HG02759 (cell line): ENCODE measurements around the gene CLEC4M.
"Not testable (repeated sequence)": the region's sequence is repeated elsewhere in the genome, so short reads cannot be mapped to it uniquely, and the experiment has no call there.

Experiments used
- ATAC-seq: cut with Tn5 transposase; IDR thresholded peaks from one replicate; pipeline ENCODE4 v1.9.1; 2021; ENCODE audit warnings: mild to moderate bottlenecking, moderate library complexity; ENCODE audit not compliant: unreplicated experiment

Gene CLEC4M

DNA sequence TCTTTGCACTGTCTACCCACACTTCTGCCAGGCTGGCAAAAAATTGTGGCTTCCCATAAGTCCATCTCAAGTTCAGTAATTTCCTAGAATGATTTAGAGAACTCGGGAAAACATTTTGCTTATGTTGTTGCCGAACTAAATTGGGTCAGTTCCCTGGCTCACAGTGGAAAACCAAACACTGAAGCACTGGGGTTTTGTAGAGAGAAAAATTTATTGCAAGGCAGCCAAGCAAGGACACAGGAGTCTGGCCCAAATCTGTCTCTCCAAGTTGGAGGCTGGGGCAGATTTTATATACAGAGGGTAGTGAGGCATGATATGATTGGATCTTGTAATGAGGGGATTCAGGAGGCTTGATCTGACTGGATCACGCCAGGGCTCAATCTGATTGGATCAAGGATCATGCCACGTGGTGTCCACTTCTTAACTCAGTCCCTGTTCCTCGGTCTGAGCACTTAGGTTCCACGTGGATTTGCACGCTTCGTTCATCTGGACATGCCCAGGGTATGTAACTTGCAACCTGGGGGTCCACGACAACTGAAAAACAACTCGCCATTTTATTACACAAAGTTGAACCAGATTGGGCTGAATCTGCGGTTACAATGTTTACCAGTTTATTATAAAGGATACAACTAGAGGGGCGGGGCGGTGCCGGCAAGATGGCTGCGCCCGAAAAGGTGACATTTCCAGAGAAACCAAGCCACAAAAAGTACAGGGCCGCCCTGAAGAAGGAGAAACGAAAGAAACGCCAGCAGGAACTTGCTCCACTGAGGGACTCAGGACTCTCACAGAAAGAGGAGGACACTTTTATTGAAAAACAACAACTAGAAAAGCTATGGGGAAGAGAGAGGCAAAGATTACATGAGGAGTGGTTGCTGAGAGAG lies 23.0 kb upstream of the CLEC4M start:
- ATAC-seq = no peak

DNA sequence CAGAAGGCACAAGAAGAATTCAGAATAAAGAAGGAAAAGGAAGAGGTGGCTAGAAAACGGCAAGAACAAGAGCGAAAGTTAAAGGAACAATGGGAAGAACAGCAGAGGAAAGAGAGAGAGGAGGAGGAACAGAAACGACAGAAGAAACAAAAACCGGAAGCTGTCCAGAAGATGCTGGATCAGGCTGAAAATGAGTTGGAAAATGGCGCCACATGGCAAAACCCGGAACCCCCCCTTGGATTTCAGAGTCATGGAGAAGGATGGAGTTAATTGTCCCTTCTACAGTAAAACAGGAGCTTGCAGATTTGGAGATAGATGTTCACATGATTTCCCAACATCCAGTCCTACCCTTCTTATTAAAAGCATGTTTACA lies 22.4 kb upstream of the CLEC4M start:
- no peak for ATAC-seq

DNA sequence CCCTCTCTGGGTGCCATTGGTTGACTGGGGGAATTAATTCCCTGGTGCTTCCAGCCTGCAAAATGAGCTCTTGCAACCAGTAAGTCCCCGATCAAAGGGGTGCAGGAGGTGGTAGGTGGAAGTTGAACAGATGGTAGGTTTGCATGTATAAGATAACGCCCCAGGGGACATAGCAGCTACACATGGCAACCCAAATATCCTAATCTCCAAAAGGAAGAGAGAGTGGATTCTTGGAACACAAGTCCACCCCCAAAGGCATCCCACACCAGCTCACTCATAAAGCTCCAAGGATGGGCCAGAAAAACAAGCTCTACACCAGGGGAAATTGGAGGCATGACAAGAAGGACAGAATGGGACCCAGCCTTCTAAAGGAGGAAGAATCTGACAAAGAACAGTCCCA lies 20.5 kb upstream of the CLEC4M start:
- no peak for ATAC-seq

GRCh38 chr19:7742991-7743390 lies 20.1 kb upstream of the CLEC4M start:
- ATAC-seq = no peak

DNA sequence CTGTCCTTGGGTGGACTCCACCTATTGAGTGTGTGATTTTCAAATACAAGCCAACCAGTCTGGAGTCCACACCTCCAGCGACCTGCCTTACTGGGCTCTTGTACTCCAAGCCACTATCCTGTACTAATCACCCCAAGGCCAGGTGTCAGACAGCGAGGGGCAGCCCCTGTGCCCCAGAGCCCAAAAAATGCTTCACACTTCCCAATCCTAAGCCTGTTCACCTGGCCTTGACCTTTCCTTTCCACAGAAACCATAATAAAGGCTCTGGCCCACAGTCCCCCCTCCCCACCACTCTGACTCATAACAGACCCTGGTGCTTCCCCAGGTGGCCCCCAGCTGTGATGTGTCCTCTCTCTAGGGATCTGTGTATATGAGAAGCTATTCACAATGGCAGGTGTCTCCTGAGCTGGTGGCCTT lies 19.6 kb upstream of the CLEC4M start:
- peak; percentile 82 for ATAC-seq

- no peak for ATAC-seq
Observed at GRCh38 chr19:7744199-7744786, 18.8 kb upstream of the CLEC4M start.

- ATAC-seq = no peak
Observed at GRCh38 chr19:7744871-7745650, 18.0 kb upstream of the CLEC4M start.

GRCh38 chr19:7746306-7746705 lies 16.7 kb upstream of the CLEC4M start:
- ATAC-seq = not testable (repeated sequence)

GRCh38 chr19:7746903-7747884 lies 15.8 kb upstream of the CLEC4M start, which contains the start of gene CD209:
Gene CD209 (minus strand): TSS chr19:7747534. CDS start chr19:7747511, 23 bp downstream.
- ATAC-seq = no peak

DNA sequence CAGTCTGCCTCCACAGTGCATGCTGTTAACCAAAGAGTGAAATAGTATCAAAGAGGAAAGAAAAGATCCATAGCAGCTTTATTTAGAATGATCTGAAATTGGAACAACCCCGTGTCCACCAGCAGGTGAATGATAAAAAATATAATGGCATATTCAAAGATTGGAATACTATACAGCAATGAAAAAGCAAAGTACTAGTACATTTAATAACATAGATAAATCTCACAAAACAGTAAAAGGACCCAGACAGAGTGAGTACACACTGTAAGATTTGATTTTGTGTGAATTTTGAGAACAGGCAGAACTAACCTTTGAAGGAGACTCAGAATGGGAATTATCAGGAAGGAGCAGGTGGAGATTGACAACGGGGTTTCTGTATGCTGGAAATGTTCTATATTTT lies 14.9 kb upstream of the CLEC4M start:
- ATAC-seq = no peak

GRCh38 chr19:7748756-7749155 lies 14.3 kb upstream of the CLEC4M start:
- ATAC-seq = no peak

GRCh38 chr19:7751157-7751783 lies 11.8 kb upstream of the CLEC4M start:
- ATAC-seq = no peak

GRCh38 chr19:7756258-7756657 lies 6.8 kb upstream of the CLEC4M start:
- no peak for ATAC-seq

DNA sequence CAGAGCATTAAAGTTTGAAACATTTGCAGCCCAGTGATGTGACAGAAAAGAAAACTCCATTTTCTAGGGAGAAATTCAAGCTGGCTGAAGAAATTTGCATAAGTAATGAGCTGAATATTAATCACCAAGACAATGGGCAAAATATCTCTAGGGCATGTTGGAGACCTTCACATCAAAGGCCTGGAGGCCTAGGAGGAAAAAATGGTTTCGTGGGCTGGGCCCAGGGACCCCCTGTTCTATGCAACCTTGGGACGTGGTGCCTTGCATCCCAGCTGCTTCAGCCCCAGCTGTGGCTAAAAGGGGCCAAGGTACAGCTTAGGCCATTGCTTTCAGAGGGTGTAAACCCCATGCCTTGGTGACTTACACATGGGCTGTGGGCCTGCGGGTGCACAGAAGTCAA lies 5.7 kb upstream of the CLEC4M start:
- ATAC-seq = no peak

DNA sequence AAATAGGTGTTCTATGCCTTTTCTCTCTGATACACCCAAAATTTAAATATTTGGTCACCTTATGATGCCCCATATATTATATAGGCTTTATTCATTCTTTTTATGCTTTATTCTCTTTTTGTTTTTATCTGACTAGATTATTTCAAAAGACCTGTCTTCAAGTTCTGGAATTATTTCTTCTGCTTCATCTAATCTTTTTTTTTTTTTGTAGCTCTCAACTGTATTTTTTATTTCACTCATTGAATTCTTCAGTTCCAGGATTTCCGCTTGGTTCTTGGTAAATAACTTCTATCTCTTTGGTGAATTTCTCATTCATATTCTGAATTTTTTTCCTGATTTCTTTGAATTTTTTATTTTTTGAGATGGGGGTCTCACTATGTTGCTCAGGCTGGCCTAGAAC lies 3.9 kb upstream of the CLEC4M start:
- ATAC-seq = no peak

- ATAC-seq = no peak
Observed at GRCh38 chr19:7763696-7764095, 653 bp downstream of the CLEC4M start.

DNA sequence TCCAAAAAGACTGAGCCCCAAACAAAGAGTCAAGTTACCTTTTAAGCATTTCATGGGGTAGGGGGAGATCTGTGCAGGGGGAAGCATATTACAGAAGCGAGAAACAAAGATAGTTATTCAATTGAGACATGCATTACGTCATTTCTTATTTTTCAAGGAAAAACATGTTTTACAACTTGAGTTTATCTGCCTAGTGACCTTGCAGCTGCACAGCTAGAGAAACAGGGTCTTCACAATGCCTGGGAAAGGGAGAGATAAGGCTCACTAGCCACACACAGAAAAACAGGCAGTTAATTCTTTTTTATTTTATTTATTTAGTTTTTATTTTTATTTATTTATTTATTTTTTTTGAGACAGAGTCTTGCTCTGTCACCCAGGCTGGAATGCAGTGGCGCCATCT lies 1.1 kb downstream of the CLEC4M start:
- ATAC-seq = not testable (repeated sequence)

DNA sequence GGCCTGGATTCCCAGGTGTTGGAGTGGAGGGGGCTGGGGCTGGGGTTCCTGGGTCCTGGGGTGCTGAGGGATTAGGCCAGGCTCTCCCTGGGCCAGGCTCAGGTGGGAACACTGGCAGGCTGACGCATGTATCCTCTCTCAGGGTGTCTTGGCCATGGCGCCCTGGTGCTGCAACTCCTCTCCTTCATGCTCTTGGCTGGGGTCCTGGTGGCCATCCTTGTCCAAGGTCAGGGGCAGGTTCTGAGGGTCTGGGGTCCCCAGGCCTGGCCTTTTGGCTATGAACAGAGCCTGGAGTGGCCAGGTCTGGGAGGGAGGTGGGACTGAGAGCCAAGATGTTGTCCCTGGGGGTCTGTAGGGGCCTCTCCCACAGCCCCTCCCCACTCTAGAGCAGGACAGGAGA lies 2.0 kb downstream of the CLEC4M start:
- ATAC-seq = not testable (repeated sequence)

GRCh38 chr19:7766535-7766934 lies 3.5 kb downstream of the CLEC4M start:
- no peak for ATAC-seq

GRCh38 chr19:7767487-7767886 lies 4.4 kb downstream of the CLEC4M start:
- ATAC-seq = no peak
